GM18858 (cell line): ENCODE measurements around the gene RPS15.
"Not testable (repeated sequence)": the region's sequence is repeated elsewhere in the genome, so short reads cannot be mapped to it uniquely, and the experiment has no call there.

Experiments used
- ATAC-seq: cut with Tn5 transposase; IDR thresholded peaks from one replicate; pipeline ENCODE4 v1.9.1; 2021; ENCODE audit not compliant: unreplicated experiment

Gene RPS15

DNA sequence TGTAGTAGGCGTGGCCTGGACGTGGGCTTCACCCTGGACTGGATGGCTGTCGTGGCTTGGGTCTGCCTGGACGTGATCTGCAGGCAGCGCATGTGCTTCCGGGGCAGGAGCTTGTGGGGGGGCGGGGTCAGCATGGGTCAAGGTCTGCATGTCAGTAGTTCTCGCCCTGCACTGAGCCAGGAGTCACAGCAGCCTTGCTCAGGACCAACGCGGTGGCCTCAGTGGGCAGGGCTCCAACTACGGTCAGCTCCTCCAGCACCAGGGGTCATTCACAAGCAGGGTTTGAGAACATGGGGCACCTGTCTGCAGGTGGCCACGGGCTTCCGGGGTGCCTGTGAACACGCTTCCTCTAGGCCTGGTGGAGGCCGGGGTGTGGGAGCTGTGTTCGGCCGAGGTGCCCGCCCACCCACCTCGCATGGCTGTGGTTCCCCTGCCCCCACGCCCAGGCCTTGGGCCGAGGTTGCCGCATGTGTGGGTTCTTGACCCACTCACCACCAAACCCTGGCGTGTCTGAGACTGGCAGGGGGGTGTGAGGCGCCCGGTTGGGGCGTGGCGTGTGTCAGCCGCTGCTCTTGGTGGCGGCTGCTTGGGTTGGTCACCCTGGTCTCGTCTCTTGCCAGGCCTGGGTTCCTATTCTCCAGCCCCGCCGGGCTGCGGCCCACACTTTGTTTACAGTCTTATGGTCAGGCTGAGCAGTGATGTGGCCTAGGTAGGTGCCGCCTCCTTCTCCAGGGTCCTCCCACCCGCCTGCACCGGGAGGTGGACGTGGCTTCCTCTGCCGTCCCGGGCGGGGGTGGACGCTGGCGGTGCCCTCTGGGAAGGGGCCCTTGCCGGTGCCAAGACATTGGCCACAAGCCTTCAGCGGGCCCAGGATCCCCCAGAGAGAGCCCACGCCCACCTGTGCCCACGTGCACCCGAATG lies 4.8 kb upstream of the RPS15 start:
- no peak for ATAC-seq

DNA sequence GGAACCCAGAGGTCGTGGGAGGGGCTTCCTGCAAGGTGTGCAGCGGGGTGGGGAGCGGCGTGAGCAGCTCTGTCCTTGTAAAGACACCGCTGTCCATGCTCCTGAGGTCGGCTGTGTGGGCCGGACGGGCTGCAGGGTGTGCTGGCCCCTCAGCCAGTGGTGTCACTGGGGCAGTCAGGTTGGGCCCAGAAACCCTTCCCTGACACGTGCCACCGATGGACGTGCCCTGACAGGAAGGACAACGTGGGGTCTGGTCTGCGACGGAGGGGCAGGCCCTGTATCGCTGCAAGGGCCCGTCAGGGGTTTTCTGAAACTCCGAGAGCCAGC lies 4.2 kb upstream of the RPS15 start:
- ATAC-seq: no peak

- no peak for ATAC-seq
Measured at GRCh38 chr19:1434577-1435060, 3.6 kb upstream of the RPS15 start.

DNA sequence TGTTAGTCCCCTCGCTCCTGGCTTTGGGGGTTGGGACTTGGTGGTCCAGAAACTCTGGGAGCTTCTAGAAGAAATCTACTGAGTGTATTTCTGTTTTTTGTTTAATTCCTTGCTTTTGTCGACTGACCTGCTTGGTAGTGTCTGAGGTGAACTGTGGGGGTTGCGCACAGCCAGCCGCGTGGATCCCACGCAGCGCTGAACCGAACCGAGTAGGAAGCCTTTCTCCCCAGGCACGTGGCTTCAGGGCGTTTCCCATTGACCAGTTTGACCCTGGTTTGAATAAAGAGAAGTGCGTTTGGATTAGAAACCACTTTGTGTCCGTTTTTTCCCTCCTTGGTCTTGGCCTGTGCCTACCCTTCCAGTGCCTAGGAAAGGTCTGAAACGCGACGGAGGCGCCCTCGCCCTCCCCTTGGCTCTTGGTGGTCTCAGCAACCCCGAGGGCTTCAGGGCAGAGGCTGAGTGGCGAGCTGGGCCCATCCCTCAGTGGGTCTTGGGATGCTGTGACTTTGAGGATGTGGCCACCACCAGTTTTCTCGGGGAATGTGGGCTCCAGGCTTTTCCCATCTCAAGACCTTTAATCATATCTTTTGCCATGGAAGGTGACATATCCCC lies 2.7 kb upstream of the RPS15 start:
- no peak for ATAC-seq

DNA sequence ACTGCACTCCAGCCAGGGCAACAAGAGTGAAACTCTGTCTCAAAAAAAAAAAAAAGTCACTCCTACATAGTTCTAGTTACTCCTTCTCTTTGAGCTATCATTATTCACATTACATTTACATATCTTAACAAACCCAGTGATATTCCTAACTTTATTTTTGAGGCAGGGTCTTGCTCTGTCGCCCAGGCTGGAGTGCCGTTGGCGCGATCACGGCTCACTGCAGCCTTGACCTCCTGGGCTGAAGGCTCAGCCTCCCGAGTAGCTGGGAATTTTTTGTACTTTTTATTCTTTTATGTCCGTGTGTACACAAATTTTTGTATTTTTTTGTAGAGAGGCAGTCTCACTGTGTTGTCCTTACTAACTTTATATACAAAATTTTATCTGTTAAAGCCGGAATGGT lies 587 bp upstream of the RPS15 start:
- ATAC-seq: no peak

DNA sequence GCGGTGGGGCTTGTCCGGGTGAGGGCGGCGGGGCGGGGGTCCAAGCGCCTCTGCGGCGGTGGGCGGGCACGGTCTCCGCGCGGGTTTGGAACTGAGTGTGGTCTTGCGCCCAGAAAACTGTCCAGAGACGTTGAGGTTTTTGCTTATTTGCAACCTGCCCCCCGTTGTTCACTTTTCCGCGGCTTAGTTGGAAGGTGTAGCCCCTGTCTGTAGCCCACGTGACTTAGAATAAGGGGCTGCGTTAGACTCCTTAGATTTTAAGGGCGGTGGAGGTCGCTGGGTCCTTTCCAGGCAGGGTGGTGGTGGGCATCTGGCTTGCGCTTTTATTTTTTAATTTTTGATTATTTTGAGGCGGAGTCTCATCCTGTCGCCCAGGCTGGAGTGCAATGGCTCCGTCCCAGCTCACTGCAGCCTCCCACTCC lies 748 bp downstream of the RPS15 start:
- ATAC-seq: no peak

DNA sequence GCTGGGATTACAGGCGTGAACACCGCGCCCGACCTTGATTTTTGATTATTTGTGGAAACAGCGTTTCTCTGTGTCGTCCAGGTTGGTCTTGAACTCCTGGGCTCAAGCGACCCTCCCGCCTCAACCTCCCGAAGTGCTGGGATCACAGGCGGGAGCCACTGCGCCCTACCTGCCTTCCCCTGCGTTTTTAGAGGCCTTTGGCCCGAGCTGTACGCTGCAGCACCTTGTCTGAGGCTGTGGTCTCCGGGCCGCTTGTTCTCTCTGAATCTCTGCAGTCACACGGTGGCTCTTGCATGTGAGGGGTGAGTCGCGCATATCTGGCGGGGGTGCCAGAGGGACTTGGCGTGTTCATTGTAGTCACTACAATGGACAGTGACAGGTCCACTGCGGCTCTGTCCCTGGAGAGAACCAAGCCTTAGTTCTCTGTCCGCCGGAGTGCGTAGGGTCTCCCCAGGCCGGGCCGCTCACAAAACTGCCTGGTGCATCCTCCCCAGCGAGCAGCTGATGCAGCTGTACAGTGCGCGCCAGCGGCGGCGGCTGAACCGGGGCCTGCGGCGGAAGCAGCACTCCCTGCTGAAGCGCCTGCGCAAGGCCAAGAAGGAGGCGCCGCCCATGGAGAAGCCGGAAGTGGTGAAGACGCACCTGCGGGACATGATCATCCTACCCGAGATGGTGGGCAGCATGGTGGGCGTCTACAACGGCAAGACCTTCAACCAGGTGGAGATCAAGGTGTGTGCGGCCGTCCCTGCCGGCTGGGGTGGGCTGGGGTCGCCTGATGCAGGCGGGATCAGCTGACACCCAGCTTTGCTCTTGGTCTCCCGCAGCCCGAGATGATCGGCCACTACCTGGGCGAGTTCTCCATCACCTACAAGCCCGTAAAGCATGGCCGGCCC lies 1.6 kb downstream of the RPS15 start:
- not testable (repeated sequence) for ATAC-seq

GRCh38 chr19:1440418-1440801 lies 2.2 kb downstream of the RPS15 start:
- no peak for ATAC-seq

DNA sequence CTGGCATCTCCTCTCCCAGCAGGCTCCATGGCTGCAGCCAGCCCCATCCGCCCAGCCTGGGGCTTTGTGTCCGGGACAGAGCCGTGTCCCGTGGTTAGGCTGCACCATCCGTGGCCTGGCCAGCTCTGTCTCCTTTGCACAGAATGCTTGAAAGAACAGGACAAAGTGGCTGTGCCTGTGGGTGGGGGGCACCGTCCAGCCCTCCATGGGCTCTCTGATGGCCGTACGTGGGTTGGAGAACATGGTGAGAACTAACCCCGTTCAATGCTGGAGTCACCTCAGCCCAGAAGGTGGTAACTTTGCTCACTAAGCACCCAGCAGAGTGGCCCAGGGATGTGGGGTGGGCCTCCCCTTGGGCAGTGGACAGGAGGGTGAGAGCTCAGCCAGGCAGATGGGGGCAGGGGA lies 2.8 kb downstream of the RPS15 start:
- ATAC-seq: no peak

DNA sequence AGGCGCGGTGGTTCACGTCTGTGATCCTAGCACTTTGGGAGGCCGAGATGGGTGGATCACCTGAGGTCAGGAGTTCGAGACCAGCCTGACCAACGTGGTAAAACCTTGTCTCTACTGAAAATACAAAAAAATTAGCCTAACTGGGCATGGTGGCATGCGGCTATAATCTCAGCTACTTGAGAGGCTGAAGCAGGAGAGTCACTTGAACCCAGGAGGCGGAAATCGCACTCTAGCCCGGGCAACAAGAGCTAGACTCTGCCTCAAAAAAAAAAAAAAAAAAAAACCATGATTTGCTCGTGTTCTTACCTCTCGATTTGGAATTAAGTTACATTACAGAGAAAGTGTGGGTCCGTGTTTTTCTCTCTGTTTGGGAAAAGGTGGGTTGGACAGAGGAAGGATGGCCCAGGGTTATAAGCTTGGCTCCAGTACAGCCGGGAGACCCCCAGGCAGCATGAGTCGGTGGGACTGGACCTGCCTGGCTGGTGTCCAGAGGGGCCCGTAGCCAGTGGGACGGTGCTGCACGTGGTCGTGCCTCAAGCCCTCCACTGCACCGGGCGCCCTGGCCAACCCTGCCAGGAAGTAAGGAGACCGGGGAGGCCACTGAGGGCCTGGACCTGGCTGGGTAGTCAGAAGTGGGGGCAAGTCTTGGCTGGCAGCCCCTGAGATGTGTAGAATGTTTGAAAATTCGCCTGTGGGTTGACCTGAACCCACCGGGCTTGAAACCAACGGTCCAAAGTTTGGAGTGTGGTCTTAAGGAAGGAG lies 3.7 kb downstream of the RPS15 start:
- no peak for ATAC-seq

DNA sequence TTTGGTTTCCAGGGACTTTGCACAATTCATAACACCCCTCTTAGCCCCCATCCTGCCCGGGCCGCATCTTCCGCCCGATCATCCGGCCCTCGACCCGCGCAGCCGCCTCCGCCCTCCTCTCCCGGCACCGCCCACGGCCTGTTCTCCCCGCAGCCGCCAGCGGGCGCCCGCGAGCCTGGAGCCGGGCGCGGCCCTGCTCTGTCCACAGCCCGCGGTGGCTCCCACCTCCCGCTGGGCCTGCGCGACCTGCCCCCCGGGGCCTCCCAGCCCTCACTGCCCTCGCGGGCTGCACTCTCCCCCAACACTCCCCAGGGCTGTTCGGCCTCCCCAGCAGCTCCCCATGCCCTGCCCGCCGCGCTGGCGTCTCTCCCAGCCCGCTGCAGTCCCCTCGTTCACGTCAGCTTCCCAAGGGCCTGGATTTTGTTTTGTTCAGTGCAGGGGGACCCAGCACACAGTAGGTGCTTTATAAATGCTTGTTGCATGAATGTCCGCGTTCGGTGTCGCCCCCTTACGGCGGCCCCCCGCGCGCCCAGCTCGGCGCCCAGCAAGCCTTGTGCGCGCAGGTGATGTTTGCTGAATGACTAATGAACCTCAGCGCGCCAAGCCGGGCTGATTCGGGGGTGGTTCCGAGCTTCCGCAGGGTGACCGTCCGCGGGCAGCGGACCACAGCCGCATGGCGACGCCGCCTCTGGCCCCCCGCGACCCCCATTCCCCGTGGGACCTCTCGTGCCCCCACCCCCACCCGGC lies 7.2 kb downstream of the RPS15 start:
- ATAC-seq: peak; percentile 55

DNA sequence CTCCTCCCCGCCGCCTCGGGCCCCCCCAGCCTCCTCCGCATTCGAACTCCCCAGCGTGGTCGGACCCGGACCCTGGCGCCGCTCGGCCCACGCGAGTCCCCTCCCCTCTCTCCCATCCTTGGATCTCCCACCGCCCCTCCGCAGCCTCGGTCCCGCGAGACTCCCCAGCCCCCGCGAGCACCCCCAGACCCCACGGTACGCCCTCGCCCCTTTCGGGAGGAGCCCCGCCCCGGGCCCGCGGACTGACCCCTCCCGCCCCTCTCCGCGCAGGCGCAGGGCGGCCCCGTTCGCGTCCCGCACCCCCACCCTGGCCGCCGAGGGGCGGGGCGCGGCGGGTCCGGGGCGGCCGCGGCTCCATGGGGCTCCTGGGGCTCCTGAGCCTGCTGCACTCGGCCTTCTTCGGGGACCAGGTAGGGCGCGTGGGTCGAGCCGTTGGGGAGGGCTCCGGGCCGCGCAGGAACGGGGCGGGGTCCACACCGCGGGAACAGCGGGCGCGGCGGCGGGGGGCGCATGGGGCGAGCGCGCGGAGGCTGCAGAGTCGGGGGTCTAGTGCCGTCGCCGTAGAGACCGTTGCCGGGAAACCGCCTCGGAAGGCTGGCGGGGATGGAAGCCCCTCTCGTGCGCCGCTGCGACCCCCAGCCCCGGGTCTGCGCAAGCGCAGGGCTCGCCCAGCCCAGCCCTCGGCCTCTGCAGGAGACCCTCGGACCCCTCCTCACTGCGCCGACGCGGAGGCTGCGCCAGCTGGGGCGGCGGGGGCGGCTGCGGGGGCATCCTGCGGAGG lies 7.9 kb downstream of the RPS15 start:
- ATAC-seq: no peak

DNA sequence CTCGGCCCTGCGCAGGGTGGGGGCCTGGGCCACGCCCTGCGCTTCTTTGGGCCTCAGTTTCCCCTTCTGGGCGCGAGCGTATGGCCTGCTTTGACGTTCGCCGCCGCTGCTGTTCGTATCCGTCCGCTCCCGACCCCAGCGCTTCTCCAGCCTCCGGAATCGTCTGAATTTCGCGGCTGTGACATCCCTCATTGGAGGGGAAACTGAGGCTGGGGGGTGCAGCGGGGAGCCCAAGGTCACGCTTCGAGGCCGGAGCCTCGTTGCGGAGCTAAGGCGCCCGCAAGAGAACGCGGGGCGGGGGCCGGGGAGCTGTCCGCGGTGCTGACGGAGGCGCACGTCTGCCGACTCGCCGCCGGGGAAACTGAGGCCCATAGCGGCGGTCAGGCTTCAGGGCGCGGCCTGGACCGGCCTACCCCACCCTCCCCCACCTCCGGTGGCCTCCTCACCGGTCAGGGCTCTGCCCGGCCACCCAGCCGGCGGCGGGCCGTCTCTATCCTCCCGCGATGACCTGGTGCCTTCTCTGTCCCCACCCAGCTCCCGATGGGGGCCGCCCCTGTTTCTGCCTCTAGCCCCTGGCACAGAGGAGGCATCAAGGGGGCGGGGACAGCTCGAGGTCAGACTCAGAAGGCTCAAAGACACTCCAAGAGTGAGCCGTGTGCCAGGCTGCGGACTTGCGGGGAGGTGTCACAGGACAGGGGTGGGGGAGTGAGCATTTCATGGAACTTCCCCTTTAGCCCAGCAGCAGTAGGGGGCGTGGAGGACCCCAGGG lies 8.7 kb downstream of the RPS15 start:
- ATAC-seq: no peak

GRCh38 chr19:1447504-1447903 lies 9.3 kb downstream of the RPS15 start:
- no peak for ATAC-seq

DNA sequence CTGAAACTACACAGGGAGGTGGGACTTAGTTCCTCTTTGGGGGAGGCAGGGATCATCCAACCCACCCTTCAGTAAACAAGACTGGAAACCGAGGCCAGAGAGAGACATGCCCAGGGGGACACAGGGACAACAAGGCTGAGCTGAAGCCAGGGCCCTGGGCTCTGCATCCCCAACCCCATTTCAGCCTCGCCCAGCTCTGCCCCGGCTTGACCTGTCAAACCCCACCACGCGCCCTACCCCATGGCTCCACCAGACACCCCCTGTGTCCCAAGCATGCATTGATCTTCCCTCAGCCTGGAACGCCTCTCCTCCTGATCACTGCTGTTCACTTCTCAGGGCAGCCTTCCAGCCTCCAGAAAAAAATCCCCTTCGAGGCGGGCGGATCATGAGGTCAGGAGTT lies 9.7 kb downstream of the RPS15 start:
- no peak for ATAC-seq

DNA sequence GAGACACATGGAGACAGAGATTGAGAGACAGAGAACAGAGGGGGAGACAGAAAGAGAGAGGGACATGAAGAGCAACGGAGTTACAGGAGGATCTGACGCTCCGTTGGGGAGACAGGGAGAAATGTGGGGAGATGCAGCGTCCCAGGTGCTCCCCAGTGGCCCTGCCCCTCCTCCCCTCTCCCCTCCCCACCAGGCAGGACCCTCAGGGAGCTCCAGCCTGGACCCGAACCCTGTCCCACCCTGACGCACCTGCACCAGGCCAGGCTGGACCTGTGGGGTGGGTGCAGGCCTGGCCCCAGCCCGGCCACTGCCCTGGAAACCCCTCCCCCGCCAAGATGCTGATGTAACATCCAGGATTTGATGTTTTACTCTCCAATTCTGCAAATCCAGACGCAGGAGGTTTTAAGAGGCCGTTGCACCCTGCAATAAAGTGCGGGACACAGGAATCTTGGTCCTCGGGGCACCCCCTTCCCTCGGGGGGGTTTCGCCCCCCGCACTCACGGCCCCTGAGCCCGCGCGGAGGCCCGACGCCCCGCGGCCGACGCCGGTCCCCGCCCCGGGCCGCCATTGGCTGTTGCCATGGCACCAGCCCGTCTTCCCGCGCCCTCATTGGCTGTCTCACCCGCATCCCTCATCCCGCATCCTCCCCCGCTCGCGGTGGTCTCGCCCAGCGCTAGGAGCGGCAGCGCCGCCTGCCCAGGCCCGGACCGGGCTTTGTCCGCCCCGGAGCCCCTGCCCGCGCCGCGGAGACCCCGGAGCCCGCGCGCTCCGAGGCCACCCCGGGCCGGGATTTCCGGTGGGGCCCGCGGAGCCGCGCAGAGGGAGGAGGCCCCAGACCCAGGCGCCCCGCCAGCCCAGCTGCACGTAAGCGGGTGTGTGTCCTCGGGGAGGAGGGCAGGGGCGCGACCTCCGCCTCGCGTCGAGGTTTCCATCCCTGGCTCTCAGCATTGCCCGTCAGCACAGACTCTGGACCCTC lies 11.6 kb downstream of the RPS15 start, which contains the start of gene APC2:
TSS of gene APC2 (plus strand) at position 655 of the 976 bp plus-strand sequence. CDS start 2,881 bp downstream, outside the sequence.
- no peak for ATAC-seq
